Mucosa of rectum (tissue), 2 donors: ENCODE results near the gene SFXN5.

Experiments
- H3K27ac ChIP-seq, 2 donors: one replicate each; pipeline ENCODE4 v1.7.0; 2013; ENCODE audit warnings: inconsistent platforms in 2 of 2, low read depth in 2 of 2, low read length in 2 of 2
- H3K27me3 ChIP-seq, 2 donors: one replicate each; pipeline ENCODE4 v1.7.0; 2013; ENCODE audit warnings: low read length in 2 of 2; ENCODE audit not compliant: control insufficient read depth in 2 of 2, insufficient read depth in 2 of 2
- H3K36me3 ChIP-seq, 2 donors: one replicate each; pipeline ENCODE4 v1.7.0; 2013; ENCODE audit warnings: low read length in 2 of 2; ENCODE audit not compliant: control insufficient read depth in 2 of 2, insufficient read depth in 2 of 2
- H3K4me1 ChIP-seq, 2 donors: one replicate each; pipeline ENCODE4 v1.7.0; 2013; ENCODE audit warnings: low read length in 2 of 2, mild to moderate bottlenecking in 1 of 2; ENCODE audit not compliant: control insufficient read depth in 2 of 2, insufficient read depth in 2 of 2
- H3K4me3 ChIP-seq, 2 donors: one replicate each; pipeline ENCODE4 v1.7.0; 2013; ENCODE audit warnings: low read length in 2 of 2
- H3K9ac ChIP-seq, 2 donors: one replicate each; pipeline ENCODE4 v1.7.0; 2013; ENCODE audit warnings: low read length in 2 of 2, low read depth in 1 of 2, mild to moderate bottlenecking in 1 of 2
- H3K9me3 ChIP-seq, 2 donors: one replicate each; pipeline ENCODE4 v1.7.0; 2013; ENCODE audit warnings: low read length in 2 of 2; ENCODE audit not compliant: control insufficient read depth in 2 of 2
- donor health status: healthy.
- donor health status: Normal muscosa, but diverticular disease.

The SFXN5 gene

GRCh38 chr2:73033142-73033765 lies 38.3 kb downstream of the SFXN5 start:
- no peak overlapping the region for H3K9ac ChIP-seq
- H3K9me3 ChIP-seq, result no peaks in the 10 kb centered on the region
- H3K36me3 ChIP-seq, result peaks cover 0 to 5% of the 10 kb centered on the region in 2 donors
- peaks cover 16 to 20% of the 10 kb centered on the region in 2 donors for H3K4me1 ChIP-seq
- peak overlapping the region; percentile 32 to 62 for H3K27ac ChIP-seq
- H3K27me3 ChIP-seq, result no peaks in the 10 kb centered on the region
- H3K4me3 ChIP-seq, result no peak overlapping the region

DNA sequence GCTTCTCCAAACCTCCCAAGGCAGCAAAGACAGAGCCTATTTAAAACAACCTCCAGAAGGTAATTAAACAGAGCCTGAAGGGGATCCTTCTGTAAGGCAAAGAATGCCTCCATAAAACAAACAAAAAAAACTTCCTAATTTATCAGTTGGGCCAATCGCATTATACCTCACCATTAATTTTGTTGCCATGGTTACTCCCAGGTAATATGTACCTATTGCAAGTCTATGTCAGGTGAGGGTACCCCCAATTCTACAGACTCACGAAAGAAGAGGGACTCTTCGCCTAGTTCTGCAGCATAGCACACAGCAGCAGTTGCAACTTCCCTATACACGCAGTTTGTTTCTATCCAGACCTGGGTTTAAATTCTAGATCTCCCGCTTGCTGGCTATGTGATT lies 38.8 kb downstream of the SFXN5 start:
- Histone ChIP-seq H3K27me3 (no peaks in the 10 kb centered on the region), H3K4me3 (no peak overlapping the region), H3K9me3 (no peaks in the 10 kb centered on the region), H3K27ac (peak overlapping the region; percentile 62 to 77), H3K9ac (no peak overlapping the region), H3K4me1 (peaks cover 16 to 20% of the 10 kb centered on the region in 2 donors), H3K36me3 (peaks cover 0 to 5% of the 10 kb centered on the region in 2 donors)

- Histone ChIP-seq H3K9me3 (no peaks in the 10 kb centered on the region), H3K4me1 (peaks cover 16 to 20% of the 10 kb centered on the region in 2 donors), H3K27ac (peak overlapping the region; percentile 62 to 78), H3K4me3 (peak overlapping the region in 1 of 2 donors; percentile 49), H3K36me3 (peaks cover 0 to 5% of the 10 kb centered on the region in 2 donors), H3K27me3 (no peaks in the 10 kb centered on the region), H3K9ac (no peak overlapping the region)
These were observed 39.5 kb downstream of the SFXN5 start for GRCh38 chr2:73031725-73032701.

- peaks cover 0 to 3% of the 10 kb centered on the region in 2 donors for H3K36me3 ChIP-seq
- peak overlapping the region in 1 of 2 donors; percentile 49 for H3K4me3 ChIP-seq
- peak overlapping the region; percentile 52 to 62 for H3K27ac ChIP-seq
- no peaks in the 10 kb centered on the region for H3K27me3 ChIP-seq
- no peak overlapping the region for H3K9ac ChIP-seq
- peaks cover 16 to 20% of the 10 kb centered on the region in 2 donors for H3K4me1 ChIP-seq
- H3K9me3 ChIP-seq, result no peaks in the 10 kb centered on the region
These were observed 40.3 kb downstream of the SFXN5 start for GRCh38 chr2:73031095-73031678.

GRCh38 chr2:73028841-73029240 lies 42.7 kb downstream of the SFXN5 start:
- H3K4me3 ChIP-seq, result no peak overlapping the region
- H3K27ac ChIP-seq, result no peak overlapping the region
- no peaks in the 10 kb centered on the region for H3K27me3 ChIP-seq
- H3K9ac ChIP-seq, result no peak overlapping the region
- H3K4me1 ChIP-seq, result peaks cover 16 to 20% of the 10 kb centered on the region in 2 donors
- H3K36me3 ChIP-seq, result peaks cover 0 to 3% of the 10 kb centered on the region in 2 donors
- H3K9me3 ChIP-seq, result no peaks in the 10 kb centered on the region

GRCh38 chr2:73027340-73027739 lies 44.2 kb downstream of the SFXN5 start:
- Histone ChIP-seq H3K9ac (no peak overlapping the region), H3K27ac (no peak overlapping the region), H3K9me3 (no peaks in the 10 kb centered on the region), H3K4me3 (no peak overlapping the region), H3K36me3 (peaks cover 0 to 3% of the 10 kb centered on the region in 2 donors), H3K4me1 (peaks cover 7 to 12% of the 10 kb centered on the region in 2 donors), H3K27me3 (no peaks in the 10 kb centered on the region)

DNA sequence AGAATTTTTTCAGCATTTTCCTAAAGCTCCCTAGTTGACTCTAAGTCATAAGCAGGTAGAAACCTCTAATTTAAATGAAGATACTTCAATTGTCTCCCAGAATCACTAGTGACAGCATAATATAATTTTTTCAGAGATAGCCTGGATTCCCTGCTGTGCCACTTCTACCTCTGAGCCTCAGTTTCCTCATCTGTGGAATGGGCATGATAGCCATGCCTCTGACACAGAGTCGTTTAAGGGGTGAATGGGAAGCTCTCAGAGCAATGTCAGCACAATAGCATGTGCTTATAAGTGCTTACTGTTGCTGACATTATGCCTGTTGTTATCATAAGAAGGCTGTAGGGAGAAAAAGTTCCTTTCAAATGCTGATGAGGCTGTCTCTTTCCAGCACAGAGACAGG lies 48.0 kb downstream of the SFXN5 start:
- H3K4me1 ChIP-seq, result no peaks in the 10 kb centered on the region
- H3K27ac ChIP-seq, result no peak overlapping the region
- H3K4me3 ChIP-seq, result no peak overlapping the region
- H3K9ac ChIP-seq, result no peak overlapping the region
- no peaks in the 10 kb centered on the region for H3K9me3 ChIP-seq
- no peaks in the 10 kb centered on the region for H3K27me3 ChIP-seq
- peaks cover 0 to 9% of the 10 kb centered on the region in 2 donors for H3K36me3 ChIP-seq

GRCh38 chr2:73022024-73022568 lies 49.4 kb downstream of the SFXN5 start:
- Histone ChIP-seq H3K27me3 (no peaks in the 10 kb centered on the region), H3K36me3 (peaks cover 0 to 9% of the 10 kb centered on the region in 2 donors), H3K27ac (no peak overlapping the region), H3K9ac (no peak overlapping the region), H3K4me3 (no peak overlapping the region), H3K4me1 (no peaks in the 10 kb centered on the region), H3K9me3 (no peaks in the 10 kb centered on the region)

DNA sequence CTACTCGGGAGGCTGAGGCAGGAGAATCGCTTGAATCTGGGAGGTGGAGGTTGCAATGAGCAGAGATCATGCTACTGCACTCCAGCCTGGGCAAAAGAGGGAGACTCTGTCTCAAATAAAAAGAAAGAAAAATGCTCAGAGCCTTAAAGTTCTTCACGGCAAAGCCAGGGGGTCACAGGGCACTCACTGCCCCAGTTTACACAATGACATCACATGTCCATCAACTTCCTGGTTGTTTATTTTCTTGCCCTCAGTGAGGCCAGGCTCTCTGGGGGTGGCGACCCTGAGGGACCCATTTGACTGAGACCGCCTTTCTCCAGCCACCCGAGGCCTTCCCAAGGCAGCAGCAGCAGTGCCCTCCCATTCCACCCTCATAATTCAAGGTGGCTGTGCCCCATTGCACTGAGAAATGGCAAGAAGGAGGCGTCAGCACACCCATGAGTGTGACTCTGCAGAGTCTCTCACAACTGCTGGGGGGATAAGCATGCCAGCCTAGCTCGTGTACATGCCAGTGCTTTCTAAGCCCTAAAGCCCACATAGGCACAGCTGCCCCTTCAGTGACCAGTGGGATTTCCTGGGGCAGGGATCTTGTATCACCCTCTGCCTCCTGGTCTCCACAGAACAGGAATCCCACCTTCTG lies 50.0 kb downstream of the SFXN5 start:
- Histone ChIP-seq H3K9me3 (no peaks in the 10 kb centered on the region), H3K27ac (no peak overlapping the region), H3K4me3 (no peak overlapping the region), H3K27me3 (no peaks in the 10 kb centered on the region), H3K36me3 (peaks cover 0 to 9% of the 10 kb centered on the region in 2 donors), H3K9ac (no peak overlapping the region), H3K4me1 (no peaks in the 10 kb centered on the region)
